Gastroesophageal sphincter (tissue), 4 donors: ENCODE results near the gene CHRNE. TPM values are rescaled to one million over a fixed set of nuclear protein-coding genes. Genes with fewer than 3 reads are reported as not detected.

Source experiments
- ATAC-seq: fragments of 150-250 bp; one replicate; pipeline ENCODE4 v1.9.1; 2016; ENCODE audit warnings: mild to moderate bottlenecking, moderate library complexity
- H3K27ac ChIP-seq, 4 donors: fragments of 200-600 bp; sonication (generic) in 3 of 4; 1 replicate in 3 of 4; 2 replicates in 1 of 4; pipeline ENCODE4 v1.5.1; 2016 to 2019
- H3K27me3 ChIP-seq: fragments of 200-600 bp; sonication (generic); one replicate; pipeline ENCODE4 v1.5.1; 2019
- H3K36me3 ChIP-seq, 2 donors: fragments of 200-600 bp; sonication (generic); one replicate each; pipeline ENCODE4 v1.5.1; 2019; ENCODE audit warnings: control low read depth in 1 of 2
- H3K4me1 ChIP-seq, 3 donors: fragments of 200-600 bp; sonication (generic); 1 replicate in 2 of 3; 2 replicates in 1 of 3; pipeline ENCODE4 v1.5.1; 2016 to 2019; ENCODE audit warnings: control low read depth in 2 of 3
- H3K4me3 ChIP-seq, 2 donors: fragments of 200-600 bp; sonication (generic); one replicate each; pipeline ENCODE4 v1.5.1; 2019; ENCODE audit warnings: mild to moderate bottlenecking in 1 of 2, moderate library complexity in 1 of 2
- H3K9me3 ChIP-seq, 3 donors: fragments of 200-600 bp; sonication (generic); one replicate each; pipeline ENCODE4 v1.5.1; 2017 to 2019; ENCODE audit warnings: control low read depth in 2 of 3
- EP300 ChIP-seq: sonication (generic); formaldehyde crosslinking; IDR thresholded peaks from one replicate; pipeline ENCODE4 v1.6.1; 2017; ENCODE audit warnings: antibody characterized with exemption, mild to moderate bottlenecking
- POLR2A ChIP-seq, 2 donors: fragments of 450-650 bp; IDR thresholded peaks; one replicate each; pipeline ENCODE4 v1.6.1; 2017; ENCODE audit warnings: antibody characterized with exemption in 2 of 2, mild to moderate bottlenecking in 2 of 2, moderate library complexity in 1 of 2
- POLR2AphosphoS5 ChIP-seq: sonication (generic); formaldehyde crosslinking; IDR thresholded peaks from one replicate; pipeline ENCODE4 v1.6.1; 2017; ENCODE audit warnings: antibody characterized with exemption
- WGBS, 2 donors: methylation state at CpG; one replicate each; pipeline ENCODE4 v1.1.5; 2018; ENCODE audit warnings: low coverage in 1 of 2; 5-methylcytosine and 5-hydroxymethylcytosine counted together
- total RNA-seq, 4 donors: library from RNA; depleted of rRNA; stranded (reverse); fragments of >200 nt; gene quantifications; one replicate each; pipeline ENCODE4 v1.1.0, GENCODE V29; 2016
- TF ChIP-seq, protein P1 (sequence below), 4 experiments: fragments of 200-600 bp in 2 of 4; fragments of 450-650 bp in 2 of 4; sonication (generic) in 1 of 4; IDR thresholded peaks; one replicate each; pipeline ENCODE4 v1.5.1; 2017 to 2019; ENCODE audit warnings: antibody characterized with exemption in 4 of 4, mild to moderate bottlenecking in 2 of 4, moderate library complexity in 2 of 4

The CHRNE gene
- total RNA-seq, 4 donors from 2014 or later, result 0.23 to 0.67 TPM; not detected in 2

DNA sequence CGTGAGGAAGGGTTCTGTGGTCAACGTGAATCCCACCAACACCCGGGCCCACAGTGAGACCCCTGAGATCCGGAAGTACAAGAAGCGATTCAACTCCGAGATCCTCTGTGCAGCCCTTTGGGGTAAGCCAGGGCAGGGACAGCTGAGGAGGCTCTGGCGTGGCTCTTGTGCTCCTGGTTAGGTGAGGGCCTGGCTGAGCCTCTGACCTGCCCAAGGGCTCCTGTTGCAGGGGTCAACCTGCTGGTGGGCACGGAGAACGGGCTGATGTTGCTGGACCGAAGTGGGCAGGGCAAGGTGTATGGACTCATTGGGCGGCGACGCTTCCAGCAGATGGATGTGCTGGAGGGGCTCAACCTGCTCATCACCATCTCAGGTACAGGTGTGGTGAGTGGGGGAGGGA, 7.8 kb downstream of the CHRNE start:
- Histone ChIP-seq H3K4me3 (no peak overlapping the region), H3K4me1 (peaks cover 0 to 20% (median 11%) of the 10 kb centered on the region in 3 donors), H3K36me3 (peaks cover 0 to 76% of the 10 kb centered on the region in 2 donors), H3K27ac (no peak overlapping the region), H3K9me3 (no peaks in the 10 kb centered on the region), H3K27me3 (peaks cover 18% of the 10 kb centered on the region)
- TF ChIP-seq, protein P1, sequence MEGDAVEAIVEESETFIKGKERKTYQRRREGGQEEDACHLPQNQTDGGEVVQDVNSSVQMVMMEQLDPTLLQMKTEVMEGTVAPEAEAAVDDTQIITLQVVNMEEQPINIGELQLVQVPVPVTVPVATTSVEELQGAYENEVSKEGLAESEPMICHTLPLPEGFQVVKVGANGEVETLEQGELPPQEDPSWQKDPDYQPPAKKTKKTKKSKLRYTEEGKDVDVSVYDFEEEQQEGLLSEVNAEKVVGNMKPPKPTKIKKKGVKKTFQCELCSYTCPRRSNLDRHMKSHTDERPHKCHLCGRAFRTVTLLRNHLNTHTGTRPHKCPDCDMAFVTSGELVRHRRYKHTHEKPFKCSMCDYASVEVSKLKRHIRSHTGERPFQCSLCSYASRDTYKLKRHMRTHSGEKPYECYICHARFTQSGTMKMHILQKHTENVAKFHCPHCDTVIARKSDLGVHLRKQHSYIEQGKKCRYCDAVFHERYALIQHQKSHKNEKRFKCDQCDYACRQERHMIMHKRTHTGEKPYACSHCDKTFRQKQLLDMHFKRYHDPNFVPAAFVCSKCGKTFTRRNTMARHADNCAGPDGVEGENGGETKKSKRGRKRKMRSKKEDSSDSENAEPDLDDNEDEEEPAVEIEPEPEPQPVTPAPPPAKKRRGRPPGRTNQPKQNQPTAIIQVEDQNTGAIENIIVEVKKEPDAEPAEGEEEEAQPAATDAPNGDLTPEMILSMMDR (IDR thresholded peaks at IDR 0.05), result no peak
- ATAC-seq, result no peak
- 90 to 100% methylated on average over 2 to 3 of the region's 13 CpGs for WGBS, 2 donors

- H3K27me3 ChIP-seq, result peaks cover 6% of the 10 kb centered on the region
- peaks cover 0 to 87% of the 10 kb centered on the region in 2 donors for H3K36me3 ChIP-seq
- H3K4me3 ChIP-seq, result no peak overlapping the region
- ATAC-seq, result no peak
- TF ChIP-seq, protein P1 (IDR thresholded peaks at IDR 0.05), result no peak
- no peak for TF ChIP-seq POLR2A (IDR thresholded peaks at IDR 0.05)
- TF ChIP-seq POLR2AphosphoS5, result no peak
- no peak for TF ChIP-seq EP300
- WGBS, 2 donors, result 71% methylated on average over 4 of the region's 31 CpGs; no CpG with 5 or more reads in 1 of the 2 donors
- no peaks in the 10 kb centered on the region for H3K9me3 ChIP-seq
- H3K27ac ChIP-seq, result no peak overlapping the region
- H3K4me1 ChIP-seq, result peaks cover 0 to 8% (median 3%) of the 10 kb centered on the region in 3 donors
These were observed 9.0 kb downstream of the CHRNE start for GRCh38 chr17:4893721-4894560.

DNA sequence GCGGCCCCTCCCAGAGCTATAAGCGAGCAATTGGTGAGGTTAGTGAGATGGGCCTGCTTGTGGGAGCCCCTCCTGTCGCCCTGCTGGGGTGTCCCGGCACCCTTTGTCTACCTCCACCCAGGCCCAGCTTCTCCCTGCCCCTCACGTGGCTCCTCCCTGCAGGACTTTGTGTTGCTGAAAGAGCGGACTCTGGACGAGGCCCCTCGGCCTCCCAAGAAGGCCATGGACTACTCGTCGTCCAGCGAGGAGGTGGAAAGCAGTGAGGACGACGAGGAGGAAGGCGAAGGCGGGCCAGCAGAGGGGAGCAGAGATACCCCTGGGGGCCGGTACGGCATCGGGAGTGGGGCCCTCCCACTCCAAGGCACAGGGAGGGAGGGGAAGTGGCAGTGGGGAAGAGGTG, 9.6 kb downstream of the CHRNE start:
- no peak for ATAC-seq
- Histone ChIP-seq H3K36me3 (peaks cover 0 to 93% of the 10 kb centered on the region in 2 donors), H3K27me3 (no peaks in the 10 kb centered on the region), H3K4me1 (peaks cover 0 to 1% (median 0%) of the 10 kb centered on the region in 3 donors), H3K9me3 (no peaks in the 10 kb centered on the region), H3K27ac (no peak overlapping the region), H3K4me3 (no peak overlapping the region)
- 94% methylated on average over 3 of the region's 18 CpGs; no CpG with 5 or more reads in 1 of the 2 donors for WGBS, 2 donors
- no peak for TF ChIP-seq EP300
- no peak for TF ChIP-seq POLR2A (IDR thresholded peaks at IDR 0.05)
- TF ChIP-seq, protein P1 (IDR thresholded peaks at IDR 0.05), result no peak
- no peak for TF ChIP-seq POLR2AphosphoS5

GRCh38 chr17:4892499-4893221, 10.2 kb downstream of the CHRNE start:
- Histone ChIP-seq H3K36me3 (peaks cover 0 to 99% of the 10 kb centered on the region in 2 donors), H3K4me3 (no peak overlapping the region), H3K27me3 (no peaks in the 10 kb centered on the region), H3K9me3 (no peaks in the 10 kb centered on the region), H3K4me1 (no peaks in the 10 kb centered on the region), H3K27ac (no peak overlapping the region)
- TF ChIP-seq EP300, result no peak
- 85% methylated on average over 8 of the region's 23 CpGs; no CpG with 5 or more reads in 1 of the 2 donors for WGBS, 2 donors
- ATAC-seq, result no peak
